Renal cortex interstitium (tissue), 11 donors: ENCODE results near the gene DOCK1. TPM values are rescaled to one million over a fixed set of nuclear protein-coding genes. Genes with fewer than 3 reads are reported as not detected.

Experiments
- DNase-seq, 11 donors: peaks; one replicate each; pipeline ENCODE4 v3.0.0-alpha.2; 2013; ENCODE audit warnings: low read depth in 9 of 11, low spot score in 4 of 11; ENCODE audit errors: extremely low read depth in 1 of 11
- polyA plus RNA-seq, 3 donors: library from polyadenylated mRNA; unstranded; fragments of 120-200 nt; gene quantifications; one replicate each; pipeline ENCODE4 v1.2.1, GENCODE V29; 2013; ENCODE audit not compliant: insufficient read length in 3 of 3

DOCK1 gene
- polyA plus RNA-seq, 3 donors = 62.5 to 69.5 (median 64.8) TPM

- DNase-seq = no peak
Observed at GRCh38 chr10:127200646-127201045, 295.4 kb downstream of the DOCK1 start.

- no peak for DNase-seq
Observed at GRCh38 chr10:127203067-127203466, 297.8 kb downstream of the DOCK1 start.

- no peak for DNase-seq
Observed at GRCh38 chr10:127207081-127207480, 301.9 kb downstream of the DOCK1 start.

GRCh38 chr10:127210936-127211466 is 305.8 kb downstream of the DOCK1 start:
- no peak for DNase-seq

- peak in 1 of 11 donors; percentile 18 for DNase-seq
Observed at GRCh38 chr10:127215866-127216265, 310.6 kb downstream of the DOCK1 start.

- no peak for DNase-seq
Observed at GRCh38 chr10:127216274-127216673, 311.0 kb downstream of the DOCK1 start.

GRCh38 chr10:127216786-127217185 is 311.6 kb downstream of the DOCK1 start:
- DNase-seq = no peak

- DNase-seq = no peak
Observed at GRCh38 chr10:127218658-127219057, 313.4 kb downstream of the DOCK1 start.

- DNase-seq = no peak
Observed at GRCh38 chr10:127221281-127221680, 316.1 kb downstream of the DOCK1 start.

- DNase-seq = no peak
Observed at GRCh38 chr10:127227027-127227426, 321.8 kb downstream of the DOCK1 start.

- DNase-seq = no peak
Observed at GRCh38 chr10:127227663-127228062, 322.4 kb downstream of the DOCK1 start.

- no peak for DNase-seq
Observed at GRCh38 chr10:127228195-127228787, 323.1 kb downstream of the DOCK1 start.

GRCh38 chr10:127234306-127234800 is 329.1 kb downstream of the DOCK1 start:
- DNase-seq = no peak

- no peak for DNase-seq
Observed at GRCh38 chr10:127236266-127236665, 331.0 kb downstream of the DOCK1 start.

- DNase-seq = no peak
Observed at GRCh38 chr10:127242914-127243313, 337.7 kb downstream of the DOCK1 start.

- peak in 2 of 11 donors; percentile 10 to 19 for DNase-seq
Observed at GRCh38 chr10:127243490-127244272, 338.5 kb downstream of the DOCK1 start.

- DNase-seq = no peak
Observed at GRCh38 chr10:127245456-127245855, 340.2 kb downstream of the DOCK1 start.

GRCh38 chr10:127250031-127250430 is 344.8 kb downstream of the DOCK1 start:
- no peak for DNase-seq

- DNase-seq = no peak
Observed at GRCh38 chr10:127252818-127253217, 347.6 kb downstream of the DOCK1 start.

GRCh38 chr10:127254276-127254675 is 349.0 kb downstream of the DOCK1 start:
- no peak for DNase-seq
